RWPE2 (cell line): ENCODE measurements around the gene KLHDC7B.

Experiments
- ATAC-seq: fragments of 200-7000 bp; cut with Tn5 transposase; 3 replicates; pipeline ENCODE4 v1.9.1; 2021; ENCODE audit warnings: low read depth
- DNase-seq: peaks from one replicate; pipeline ENCODE4 v3.0.0-alpha.2; 2020; ENCODE audit warnings: low spot score
- H3K27ac ChIP-seq: fragments of 450-650 bp; 2 replicates; pipeline ENCODE4 v1.5.1; 2017; ENCODE audit warnings: mild to moderate bottlenecking; ENCODE audit not compliant: poor library complexity, severe bottlenecking
- H3K27me3 ChIP-seq: fragments of 250-450 bp; sonication (Bioruptor Pico); 2 replicates; pipeline ENCODE4 v1.5.1; 2021; ENCODE audit warnings: mild to moderate bottlenecking, moderate library complexity; ENCODE audit not compliant: insufficient read depth, poor library complexity, severe bottlenecking
- H3K36me3 ChIP-seq: fragments of 250-450 bp; sonication (Bioruptor Pico); 2 replicates; pipeline ENCODE4 v1.5.1; 2020; ENCODE audit warnings: low read depth, mild to moderate bottlenecking, moderate library complexity
- H3K4me1 ChIP-seq: fragments of 250-450 bp; sonication (Bioruptor Pico); 2 replicates; pipeline ENCODE4 v1.5.1; 2021; ENCODE audit warnings: mild to moderate bottlenecking, moderate library complexity; ENCODE audit not compliant: insufficient read depth, poor library complexity, severe bottlenecking
- H3K4me3 ChIP-seq: fragments of 250-450 bp; sonication (Bioruptor Pico); 2 replicates; pipeline ENCODE4 v1.5.1; 2021; ENCODE audit warnings: mild to moderate bottlenecking, moderate library complexity; ENCODE audit not compliant: severe bottlenecking
- H3K9me3 ChIP-seq: fragments of 250-450 bp; sonication (Bioruptor Pico); 2 replicates; pipeline ENCODE4 v1.5.1; 2021; ENCODE audit warnings: mild to moderate bottlenecking, moderate library complexity; ENCODE audit not compliant: severe bottlenecking
- CTCF ChIP-seq: fragments of 450-650 bp; IDR thresholded peaks from one replicate; pipeline ENCODE4 v1.5.1; 2017; ENCODE audit warnings: mild to moderate bottlenecking, moderate library complexity; ENCODE audit not compliant: poor library complexity, severe bottlenecking

The KLHDC7B gene

GRCh38 chr22:50581950-50582492 lies 36.3 kb downstream of the KLHDC7B start:
- DNase-seq, result no peak
- H3K36me3 ChIP-seq, result peaks cover 27% of the 10 kb centered on the region
- peaks cover 4% of the 10 kb centered on the region for H3K4me1 ChIP-seq
- ATAC-seq, result no peak; the same call in 1 of the 3 replicates
- TF ChIP-seq CTCF, result no peak
- peak overlapping the region; percentile 79 for H3K4me3 ChIP-seq
- H3K9me3 ChIP-seq, result no peaks in the 10 kb centered on the region
- H3K27me3 ChIP-seq, result no peaks in the 10 kb centered on the region
- H3K27ac ChIP-seq, result peak overlapping the region; percentile 69

- no peak for TF ChIP-seq CTCF
- peak within 1 kb of the TSS; percentile 69 for H3K27ac ChIP-seq
- H3K4me3 ChIP-seq, result peak within 1 kb of the TSS; percentile 79
- H3K27me3 ChIP-seq, result no peaks in the 10 kb centered on the region
- H3K9me3 ChIP-seq, result no peaks in the 10 kb centered on the region
- H3K36me3 ChIP-seq, result peaks cover 27% of the 10 kb centered on the region
- ATAC-seq (peak; percentile 94), DNase-seq (peak; percentile 99)
- H3K4me1 ChIP-seq, result peaks cover 4% of the 10 kb centered on the region
Observed at GRCh38 chr22:50582493-50583293, 37.0 kb downstream of the KLHDC7B start, which contains the start of gene CHKB. CHKB (minus strand) TSS chr22:50582849; CDS start chr22:50582781, 68 bp downstream.

- Histone ChIP-seq H3K4me3 (peak overlapping the region; percentile 79), H3K4me1 (peaks cover 4% of the 10 kb centered on the region), H3K27ac (peak overlapping the region; percentile 69), H3K27me3 (no peaks in the 10 kb centered on the region), H3K9me3 (no peaks in the 10 kb centered on the region), H3K36me3 (peaks cover 27% of the 10 kb centered on the region)
- TF ChIP-seq CTCF, result no peak
- DNase-seq (no peak), ATAC-seq (peak; percentile 39)
Observed at GRCh38 chr22:50583294-50583861, 37.7 kb downstream of the KLHDC7B start.

GRCh38 chr22:50584106-50585096 lies 38.7 kb downstream of the KLHDC7B start:
- Histone ChIP-seq H3K27me3 (no peaks in the 10 kb centered on the region), H3K9me3 (no peaks in the 10 kb centered on the region), H3K4me1 (peaks cover 4% of the 10 kb centered on the region), H3K27ac (no peak overlapping the region), H3K36me3 (peaks cover 19% of the 10 kb centered on the region), H3K4me3 (no peak overlapping the region)
- ATAC-seq (no peak), DNase-seq (no peak)
- TF ChIP-seq CTCF, result no peak
